ENCODE results near the gene PTPN2. TPM values are rescaled to one million over a fixed set of nuclear protein-coding genes. Genes with fewer than 3 reads are reported as not detected.

Gene PTPN2
- total and polyA plus RNA-seq, 2 experiments from 2014 or later: 49.9 to 65.5 TPM

DNA sequence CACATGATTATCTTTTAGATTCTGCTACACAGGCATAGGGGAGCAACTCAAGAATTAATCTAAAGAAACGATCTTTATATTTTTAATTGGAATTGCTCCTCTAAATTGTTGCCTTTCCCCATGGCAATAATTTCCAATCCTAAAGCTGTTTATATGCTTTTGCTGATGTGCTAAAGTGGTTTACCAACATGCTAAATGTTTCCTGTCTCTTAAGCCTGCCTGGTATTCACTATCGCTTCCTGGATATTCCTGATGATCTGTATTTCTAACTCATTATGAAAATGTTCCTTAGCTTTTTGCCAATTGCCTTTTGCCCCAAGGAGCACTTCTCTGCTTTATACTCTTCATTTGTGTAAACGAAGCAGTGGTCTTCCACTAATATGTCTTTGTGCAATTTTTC is 65.8 kb downstream of the PTPN2 start:
- Mint-ChIP-seq H3K36me3 (ENCODE audit: low read depth) (peaks cover 31% of the 10 kb centered on the region), H3K9me3 (no peaks in the 10 kb centered on the region), H3K4me3 (no peak overlapping the region), H3K4me1 (peaks cover 34% of the 10 kb centered on the region), H3K27me3 (ENCODE audit: insufficient read depth, low read depth, poor library complexity) (no peaks in the 10 kb centered on the region), H3K27ac (no peak overlapping the region)
- Histone ChIP-seq H3K4me3 (no peak overlapping the region), H3K4me2 (no peak overlapping the region), H3K36me3 (ENCODE audit: insufficient read depth) (no peaks in the 10 kb centered on the region; the same call in 1 of the 2 replicates), H3K27ac (ENCODE audit: low read depth) (no peak overlapping the region), H2AFZ (no peak overlapping the region), H3K4me1 (ENCODE audit: insufficient read depth) (peaks cover 29% of the 10 kb centered on the region), H4K20me1 (replicated peaks; ENCODE audit: insufficient read depth) (peaks cover 7% of the 10 kb centered on the region), H3K27me3 (ENCODE audit: insufficient read depth) (no peaks in the 10 kb centered on the region), H3K79me2 (replicated peaks; ENCODE audit: insufficient read depth) (no peaks in the 10 kb centered on the region; the same call in 1 of the 2 replicates), H3K9me2 (ENCODE audit: insufficient read depth) (no peaks in the 10 kb centered on the region), H3F3A (replicated peaks; ENCODE audit: low read depth) (no peaks in the 10 kb centered on the region)
- DNase-seq (ENCODE audit: low spot score) (no peak), ATAC-seq (no peak)
- TF ChIP-seq REST (IDR thresholded peaks at IDR 0.05; ENCODE audit: unreplicated experiment): no peak

DNA sequence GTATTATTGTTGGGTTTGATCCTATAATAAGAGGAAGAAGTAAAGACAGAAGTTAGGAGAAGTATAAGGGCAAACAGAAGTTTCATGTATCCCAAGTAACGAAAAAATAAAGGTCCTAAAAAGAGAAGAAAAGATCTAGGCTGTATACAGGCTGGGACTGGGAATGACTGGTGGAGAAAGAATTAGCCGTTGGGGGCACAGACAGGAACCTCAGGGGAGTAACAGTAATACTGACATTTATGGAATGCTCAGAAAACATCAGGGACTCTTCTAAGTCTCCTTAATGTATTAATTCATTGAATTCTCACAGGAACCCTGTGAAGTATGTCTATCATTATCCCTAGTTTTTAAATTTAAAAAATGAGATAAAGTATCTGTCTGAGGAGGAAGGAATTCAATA is 67.6 kb downstream of the PTPN2 start:
- peaks cover 31% of the 10 kb centered on the region for H3K36me3 Mint-ChIP-seq (ENCODE audit: low read depth)
- no peaks in the 10 kb centered on the region; the same call in 1 of the 2 replicates for H3K79me2 ChIP-seq (replicated peaks; ENCODE audit: insufficient read depth)
- H3K27me3 ChIP-seq (ENCODE audit: insufficient read depth): no peaks in the 10 kb centered on the region
- no peaks in the 10 kb centered on the region for H4K20me1 ChIP-seq (replicated peaks; ENCODE audit: insufficient read depth)
- ATAC-seq (no peak), DNase-seq (ENCODE audit: low spot score) (no peak)
- H3K27me3 Mint-ChIP-seq (ENCODE audit: insufficient read depth, low read depth, poor library complexity): no peaks in the 10 kb centered on the region
- H3K4me3 ChIP-seq: no peak overlapping the region
- H3K4me2 ChIP-seq: no peak overlapping the region
- no peaks in the 10 kb centered on the region; the same call in 1 of the 2 replicates for H3K36me3 ChIP-seq (ENCODE audit: insufficient read depth)
- H3K27ac ChIP-seq (ENCODE audit: low read depth): no peak overlapping the region
- H3K4me1 ChIP-seq (ENCODE audit: insufficient read depth): peaks cover 21% of the 10 kb centered on the region
- H2AFZ ChIP-seq: no peak overlapping the region
- H3K27ac Mint-ChIP-seq: no peak overlapping the region
- peaks cover 21% of the 10 kb centered on the region for H3K4me1 Mint-ChIP-seq
- no peaks in the 10 kb centered on the region for H3F3A ChIP-seq (replicated peaks; ENCODE audit: low read depth)
- H3K4me3 Mint-ChIP-seq: no peak overlapping the region
- no peaks in the 10 kb centered on the region for H3K9me3 Mint-ChIP-seq
- no peaks in the 10 kb centered on the region for H3K9me2 ChIP-seq (ENCODE audit: insufficient read depth)
- no peak for TF ChIP-seq ZNF462 (CRISPR knock-in tag; IDR thresholded peaks at IDR 0.05)
- TF ChIP-seq CREB1 (CRISPR knock-in tag; IDR thresholded peaks at IDR 0.05; ENCODE audit: low read depth): no peak
- no peak for TF ChIP-seq EZH2phosphoT487 (IDR thresholded peaks at IDR 0.05; ENCODE audit: unreplicated experiment)
- TF ChIP-seq NANOG (IDR thresholded peaks at IDR 0.05; ENCODE audit: borderline replicate concordance): no peak
- TF ChIP-seq JUNB (IDR thresholded peaks at IDR 0.05; ENCODE audit: unreplicated experiment): no peak
- no peak for TF ChIP-seq POLR2AphosphoS5 (IDR thresholded peaks at IDR 0.05; ENCODE audit: low read depth)
- no peak for TF ChIP-seq REST (IDR thresholded peaks at IDR 0.05; ENCODE audit: unreplicated experiment)
- TF ChIP-seq ZNF331 (CRISPR knock-in tag; IDR thresholded peaks at IDR 0.05; ENCODE audit: low read depth): no peak
- no peak for TF ChIP-seq EZH2 (IDR thresholded peaks at IDR 0.05; ENCODE audit: low read depth, unreplicated experiment)

Data from GM23338 (cell line).